SIG-M5 treated with dmso at 0.1 percent for 504 hours (cell line): Measurements from ENCODE around the gene CYSRT1.

Experiments
- DNase-seq: peaks from one replicate; lab custom pipeline; 2025; ENCODE audit not compliant: unreplicated experiment; lab: John Stamatoyannopoulos, UW

Gene CYSRT1

DNA sequence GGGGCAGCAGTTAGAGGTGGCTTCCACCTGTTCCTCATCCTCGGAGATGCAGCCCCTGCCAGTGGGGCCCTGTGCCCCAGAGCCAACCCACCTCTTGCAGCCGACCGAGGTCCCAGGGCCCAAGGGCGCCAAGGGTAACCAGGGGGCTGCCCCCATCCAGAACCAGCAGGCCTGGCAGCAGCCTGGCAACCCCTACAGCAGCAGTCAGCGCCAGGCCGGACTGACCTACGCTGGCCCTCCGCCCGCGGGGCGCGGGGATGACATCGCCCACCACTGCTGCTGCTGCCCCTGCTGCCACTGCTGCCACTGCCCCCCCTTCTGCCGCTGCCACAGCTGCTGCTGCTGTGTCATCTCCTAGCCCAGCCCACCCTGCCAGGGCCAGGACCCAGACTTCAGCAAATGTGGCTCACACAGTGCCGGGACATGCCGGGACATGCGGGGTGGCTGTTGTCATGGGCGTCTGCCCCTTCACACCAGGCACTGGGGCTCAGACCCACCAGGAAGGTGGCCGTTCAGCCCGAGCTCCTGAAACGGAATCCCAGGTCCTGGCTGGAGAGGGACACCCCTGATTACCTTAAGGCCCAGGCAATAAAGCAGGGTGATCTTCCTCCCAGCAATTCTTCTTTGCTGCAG, 841 bp downstream of the CYSRT1 start:
- DNase-seq = no peak

DNA sequence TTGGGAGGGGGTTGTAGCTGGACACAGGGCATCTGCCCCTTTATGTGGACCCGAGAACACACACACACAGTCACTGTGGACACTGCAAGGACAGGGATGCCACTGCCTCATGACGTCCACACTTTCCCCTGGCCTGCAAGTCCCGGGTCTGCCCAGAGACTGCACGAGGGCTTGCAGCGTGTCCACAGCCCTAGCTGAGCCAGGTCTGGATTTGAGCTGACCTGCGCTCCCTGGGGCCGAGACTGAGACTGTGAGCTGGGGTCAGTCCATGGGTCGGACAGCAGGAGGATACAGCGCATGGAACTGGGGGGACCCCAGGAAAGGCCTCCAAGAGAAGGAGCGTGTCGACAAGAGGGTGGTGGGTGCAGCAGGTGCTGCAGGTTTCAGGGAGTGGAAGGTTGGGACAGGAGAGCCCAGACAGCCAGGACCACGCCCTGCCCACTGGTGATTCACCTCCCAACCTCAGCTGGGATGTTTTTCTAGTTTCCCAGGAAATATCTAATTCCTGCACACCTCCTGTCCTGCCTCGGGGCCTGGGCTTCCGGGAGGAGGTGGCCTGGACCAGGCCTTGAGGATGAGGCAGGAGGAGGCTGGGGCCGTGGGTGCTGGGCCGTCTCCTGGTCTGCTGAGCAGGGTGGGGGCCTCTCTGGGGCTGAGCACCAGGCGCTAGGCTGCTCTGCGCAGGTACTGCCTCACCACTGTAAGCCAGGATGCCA, 1.5 kb downstream of the CYSRT1 start:
- peak; percentile 38 for DNase-seq

DNA sequence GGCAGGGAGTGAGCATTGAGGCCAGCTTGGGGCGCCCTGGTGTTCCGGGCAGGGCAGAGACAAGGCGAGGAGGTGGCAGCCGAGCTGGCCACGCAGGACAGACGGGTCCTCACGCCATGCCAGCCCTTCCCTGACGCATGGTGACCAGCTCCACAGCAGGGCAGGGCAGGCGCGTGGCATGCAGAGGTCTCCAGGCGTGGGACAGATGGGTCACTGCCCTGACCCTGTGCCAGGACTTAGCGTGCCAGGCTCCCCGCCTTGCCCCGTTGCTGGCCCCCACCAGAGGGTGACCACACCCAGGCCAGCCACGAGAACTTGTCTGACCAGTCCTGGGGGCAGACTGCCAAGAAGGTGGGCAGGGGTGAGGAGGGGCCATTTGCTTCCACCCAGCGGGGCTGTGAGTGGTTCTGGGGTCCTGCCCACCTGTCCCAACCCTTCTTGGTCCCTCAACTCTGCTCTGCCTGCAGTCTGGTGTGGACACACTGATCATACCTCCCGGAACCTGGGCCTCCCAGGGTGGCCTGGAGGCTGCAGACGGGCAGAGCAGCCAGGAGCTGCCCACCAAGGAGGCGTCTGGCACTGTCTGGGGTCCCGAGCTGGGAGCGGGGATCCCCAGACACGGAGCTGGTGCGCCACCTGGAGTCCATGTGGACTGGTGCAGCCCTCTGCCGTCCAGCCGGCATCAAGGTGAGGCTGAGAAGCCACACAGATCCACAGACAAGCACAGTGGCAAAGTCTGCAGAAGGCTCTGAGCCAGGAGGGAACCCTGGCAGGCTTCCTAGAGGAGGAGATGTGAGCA, 2.3 kb downstream of the CYSRT1 start, which contains the start of gene RNF224:
TSS of gene RNF224 (plus strand) at position 449 of the 799 bp plus-strand sequence. CDS start 834 bp downstream, outside the sequence.
- peak; percentile 71 for DNase-seq

DNA sequence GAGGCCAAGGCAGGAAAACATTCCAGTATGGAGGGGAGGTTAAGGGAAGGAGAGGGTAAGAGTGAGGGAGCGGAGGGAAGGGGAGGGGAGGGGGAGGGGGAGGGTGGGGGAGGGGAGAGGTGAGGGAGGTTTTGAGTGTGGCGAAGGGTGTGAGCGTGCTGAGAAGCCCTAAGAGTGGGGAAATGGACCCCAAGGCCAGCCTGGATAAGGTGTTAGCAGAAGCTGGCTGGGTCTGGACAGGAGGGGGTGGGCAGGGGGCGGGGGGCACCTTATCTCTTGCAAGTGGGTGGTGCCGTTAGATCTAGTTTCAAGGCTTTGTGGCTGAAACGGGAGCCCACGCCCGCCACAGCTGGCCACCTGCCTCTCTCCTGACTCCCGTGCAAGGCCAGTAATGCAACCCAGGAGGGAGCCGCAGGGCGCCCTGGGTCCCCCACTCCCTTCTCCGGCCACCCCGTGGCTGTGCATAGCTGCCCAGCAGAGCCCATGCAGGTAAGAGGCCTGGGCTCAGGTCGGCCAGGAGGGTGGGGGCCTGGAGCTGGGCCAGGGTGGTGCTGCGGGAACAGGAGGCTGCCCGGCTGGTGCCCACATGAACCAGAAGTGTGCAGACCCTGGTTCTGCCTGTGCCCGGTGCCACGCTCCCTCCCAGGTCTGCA, 3.0 kb downstream of the CYSRT1 start:
- no peak for DNase-seq

DNA sequence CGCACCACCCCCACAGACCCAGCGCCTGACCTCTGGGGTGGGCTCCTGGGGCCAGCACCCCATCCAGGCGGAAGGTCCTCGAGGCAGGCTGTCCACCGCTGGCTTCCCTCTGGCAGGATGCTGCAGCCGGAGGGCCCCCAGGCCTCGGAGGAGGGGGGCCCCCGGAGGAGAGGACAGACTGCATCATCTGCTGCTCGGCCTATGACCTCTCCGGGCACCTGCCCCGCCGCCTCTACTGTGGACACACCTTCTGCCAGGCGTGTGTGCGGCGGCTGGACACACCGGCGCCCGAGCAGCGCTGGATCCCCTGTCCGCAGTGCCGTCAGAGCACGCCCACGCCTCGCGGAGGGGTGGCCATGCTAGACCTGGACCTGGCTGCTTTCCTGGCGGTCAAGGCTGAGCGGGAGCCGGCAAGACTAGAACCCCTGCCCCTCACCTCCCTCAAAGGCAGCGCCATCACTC, 3.6 kb downstream of the CYSRT1 start:
- DNase-seq = no peak

DNA sequence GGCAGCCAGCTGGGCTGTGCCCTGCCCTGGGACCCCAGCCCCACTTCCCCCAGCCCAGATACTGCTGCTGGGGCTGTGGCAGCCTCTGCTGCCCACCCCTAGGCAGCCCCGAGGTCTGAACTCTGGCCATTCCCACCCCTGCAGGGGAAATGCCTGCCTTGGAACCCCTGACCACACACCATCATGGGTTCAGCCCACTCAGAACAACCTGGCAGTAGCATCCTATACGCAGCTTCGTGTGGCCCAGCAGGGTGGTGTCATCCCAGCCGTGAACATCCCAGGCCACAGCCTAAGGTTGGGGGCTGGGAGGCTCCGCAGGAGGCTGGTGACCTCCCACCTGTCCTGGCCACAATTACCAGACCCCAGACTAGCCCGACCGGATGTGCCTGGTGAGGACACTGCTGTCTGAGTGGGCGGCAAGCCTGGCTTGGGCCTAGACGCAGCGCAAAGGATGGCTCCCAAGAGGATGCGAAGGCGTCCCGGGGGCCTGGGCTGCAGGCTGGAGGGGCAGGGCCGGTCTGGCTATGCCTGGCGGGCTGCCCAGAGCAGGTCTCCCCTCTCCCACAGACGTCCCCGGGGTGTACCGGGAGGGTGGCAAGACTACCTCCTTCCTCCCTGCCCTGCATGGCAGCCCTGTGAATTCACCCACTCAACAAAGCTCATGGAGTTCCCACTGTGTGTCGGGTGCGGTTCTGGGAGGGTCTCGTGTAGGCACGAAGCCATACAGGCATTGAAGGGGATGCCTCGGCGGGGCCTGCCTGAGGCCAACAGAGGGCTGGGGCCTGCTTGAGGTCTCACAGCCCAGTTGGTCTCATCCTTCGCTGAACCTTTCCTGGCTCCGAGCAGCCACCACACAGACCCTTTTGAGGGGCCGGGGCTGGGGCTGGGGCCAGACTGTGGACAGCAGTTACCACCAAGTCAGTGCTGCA, 4.3 kb downstream of the CYSRT1 start:
- DNase-seq = no peak

DNA sequence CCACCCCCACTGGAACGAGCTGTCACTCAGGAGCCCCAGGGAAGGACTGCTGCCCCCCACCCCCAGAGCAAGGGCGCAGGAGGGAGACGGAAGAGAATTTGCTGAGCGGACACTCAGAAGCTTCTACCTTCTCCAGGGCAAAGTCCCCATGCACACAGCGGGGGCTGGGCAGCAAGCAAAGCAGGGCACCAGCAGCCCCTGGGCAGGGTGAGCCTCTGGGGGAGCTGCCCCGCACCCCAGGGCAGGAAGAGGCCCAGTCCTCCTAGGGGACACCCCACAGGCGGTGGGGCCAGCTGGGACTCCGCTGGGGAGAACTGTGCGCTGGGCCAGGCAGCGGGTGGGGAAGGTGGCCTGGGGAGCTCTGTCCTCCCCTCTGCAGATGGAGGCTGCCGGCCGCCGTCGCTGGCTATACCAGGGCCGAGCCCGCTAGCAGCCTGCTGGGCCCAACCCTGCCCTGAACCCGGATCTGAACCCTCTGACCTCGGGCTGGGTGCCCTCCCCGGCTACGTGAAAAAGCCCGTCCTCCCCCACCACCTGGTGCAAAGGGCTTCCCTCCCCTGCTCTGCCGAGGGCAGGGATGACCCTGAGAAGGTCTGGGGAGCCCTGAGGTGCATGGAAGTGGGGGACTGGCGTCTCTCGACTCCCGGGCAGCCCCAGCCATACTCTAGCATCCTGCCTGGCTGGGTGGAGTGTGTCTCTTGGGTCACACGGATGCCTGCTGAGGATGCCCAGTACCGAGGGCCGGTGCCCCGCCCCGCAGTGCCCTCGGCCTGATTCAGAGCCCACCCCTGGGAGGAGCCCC, 5.1 kb downstream of the CYSRT1 start:
- no peak for DNase-seq

DNA sequence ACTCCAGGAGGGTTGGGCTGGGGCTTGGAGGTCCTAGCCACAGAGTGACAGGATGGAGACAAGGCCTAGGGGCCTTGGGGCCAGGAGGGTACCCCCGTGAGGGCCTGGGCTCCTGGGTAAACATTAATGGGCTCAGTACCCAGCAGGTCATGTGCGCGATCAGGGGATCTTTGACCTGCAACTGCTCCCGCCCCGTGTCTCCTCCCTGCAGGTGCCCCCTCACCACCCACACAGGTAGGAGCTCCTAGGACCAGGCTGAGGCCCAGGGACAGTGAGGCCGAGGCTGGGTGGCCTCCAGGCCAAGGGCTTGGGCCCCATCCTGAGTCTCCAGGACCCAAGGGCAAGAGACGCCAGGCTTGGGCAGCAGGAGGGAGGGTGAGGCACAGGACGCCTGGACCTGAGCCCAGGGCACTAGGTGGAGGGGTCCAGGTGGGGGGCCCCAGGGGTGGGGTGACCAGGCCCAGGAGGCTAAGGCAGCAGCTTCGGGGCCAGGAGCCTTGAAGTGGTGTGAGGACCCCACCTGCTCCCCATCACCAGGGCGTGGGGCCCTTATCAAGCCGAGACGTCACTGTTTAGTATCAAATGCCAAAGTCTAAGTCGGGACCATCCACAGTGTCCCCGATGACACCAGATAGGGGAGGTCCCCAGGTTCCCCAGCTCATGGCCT, 5.9 kb downstream of the CYSRT1 start, which contains the start of gene SLC34A3:
TSS of gene SLC34A3 (plus strand) at position 197 of the 667 bp plus-strand sequence. CDS start 802 bp downstream, outside the sequence.
- DNase-seq = no peak

DNA sequence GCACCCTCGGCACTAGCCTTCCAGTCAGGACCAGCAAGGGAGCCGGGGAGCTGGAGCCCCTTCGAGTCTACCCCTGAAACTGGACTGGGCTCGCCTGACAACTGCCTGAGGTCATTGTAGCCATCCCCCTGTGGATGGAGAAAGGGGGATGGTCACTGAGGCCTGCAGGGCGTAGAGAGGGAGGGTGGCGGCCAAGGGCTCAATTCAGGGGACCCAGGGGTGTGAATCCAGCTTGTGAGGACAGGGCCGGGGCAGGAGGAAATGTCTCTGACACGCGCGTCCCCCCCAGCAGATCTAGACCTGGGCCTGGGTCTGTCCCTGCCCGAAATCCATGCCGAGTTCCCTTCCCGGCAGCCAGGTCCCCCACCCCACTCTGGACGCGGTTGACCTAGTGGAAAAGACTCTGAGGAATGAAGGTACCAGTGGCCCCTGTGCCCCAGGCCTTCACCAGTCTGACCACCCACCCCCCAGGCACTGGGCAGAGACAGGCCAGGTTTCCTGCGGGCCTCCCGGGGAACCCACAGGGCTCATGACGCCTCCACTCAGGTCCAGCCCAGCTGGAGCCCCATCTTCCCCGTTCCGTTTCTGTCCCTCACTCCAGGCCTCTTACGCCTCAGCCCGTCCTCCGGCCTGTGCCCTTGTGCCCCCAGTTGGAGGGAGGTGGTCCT, 6.5 kb downstream of the CYSRT1 start:
- DNase-seq = no peak

DNA sequence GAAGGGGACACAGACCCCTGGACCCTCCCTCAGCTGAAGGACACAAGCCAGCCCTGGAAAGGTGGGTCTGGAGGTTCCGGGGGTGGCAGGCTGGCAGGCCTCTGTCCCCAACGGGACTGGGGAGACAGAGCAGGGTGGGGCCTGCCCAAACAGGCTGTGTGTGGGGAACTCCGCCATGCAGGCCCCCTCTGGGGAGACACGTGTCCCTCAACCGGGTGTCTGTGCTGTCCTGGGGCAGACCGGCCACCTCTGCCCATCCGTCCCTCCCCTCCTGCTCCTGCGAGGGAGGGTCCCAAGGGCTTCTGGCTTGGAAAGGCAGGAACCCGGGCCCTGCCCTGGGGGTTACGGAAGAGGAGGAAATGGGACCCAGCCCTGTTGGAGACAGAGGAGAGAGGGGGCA, 7.1 kb downstream of the CYSRT1 start:
- DNase-seq = no peak

DNA sequence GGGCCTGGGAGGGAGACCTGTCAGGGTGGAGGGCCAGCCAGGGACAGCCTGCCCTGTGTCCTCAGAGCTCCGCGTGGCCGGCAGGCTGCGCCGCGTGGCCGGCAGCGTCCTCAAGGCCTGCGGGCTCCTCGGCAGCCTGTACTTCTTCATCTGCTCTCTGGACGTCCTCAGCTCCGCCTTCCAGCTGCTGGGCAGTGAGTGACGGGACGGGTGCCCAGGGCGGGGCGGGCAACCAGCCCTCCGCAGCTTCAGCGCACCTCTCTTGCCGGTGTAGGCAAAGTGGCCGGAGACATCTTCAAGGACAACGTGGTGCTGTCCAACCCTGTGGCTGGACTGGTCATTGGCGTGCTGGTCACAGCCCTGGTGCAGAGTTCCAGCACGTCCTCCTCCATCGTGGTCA, 7.5 kb downstream of the CYSRT1 start:
- DNase-seq = no peak

DNA sequence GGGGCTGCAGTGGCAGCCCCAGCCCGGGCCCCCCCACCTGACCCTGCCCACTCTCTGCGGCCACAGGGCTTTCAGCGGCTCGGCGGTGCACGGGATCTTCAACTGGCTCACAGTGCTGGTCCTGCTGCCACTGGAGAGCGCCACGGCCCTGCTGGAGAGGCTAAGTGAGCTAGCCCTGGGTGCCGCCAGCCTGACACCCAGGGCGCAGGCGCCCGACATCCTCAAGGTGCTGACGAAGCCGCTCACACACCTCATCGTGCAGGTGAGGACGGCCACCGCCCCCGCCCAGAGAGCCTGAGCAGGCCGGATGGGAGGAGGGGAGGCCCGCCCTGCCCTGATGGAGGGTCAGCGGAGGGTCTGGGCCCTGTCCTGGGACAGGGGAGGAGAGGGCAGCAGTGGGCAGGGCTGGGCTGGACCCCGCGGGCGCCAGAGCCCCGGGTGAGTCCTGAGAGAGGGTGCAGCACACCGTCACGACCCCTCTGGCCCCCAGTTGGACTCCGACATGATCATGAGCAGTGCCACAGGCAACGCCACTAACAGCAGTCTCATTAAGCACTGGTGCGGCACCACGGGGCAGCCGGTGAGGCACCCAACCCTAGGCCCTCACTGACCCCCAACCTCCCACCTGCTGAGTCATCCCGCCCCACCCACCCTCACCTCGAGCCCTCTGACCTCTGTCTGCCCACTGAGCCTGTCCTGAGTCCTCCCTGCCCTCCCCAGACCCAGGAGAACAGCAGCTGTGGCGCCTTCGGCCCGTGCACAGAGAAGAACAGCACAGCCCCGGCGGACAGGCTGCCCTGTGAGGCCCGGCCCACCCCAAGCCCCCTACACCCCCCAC, 8.4 kb downstream of the CYSRT1 start:
- no peak for DNase-seq

DNA sequence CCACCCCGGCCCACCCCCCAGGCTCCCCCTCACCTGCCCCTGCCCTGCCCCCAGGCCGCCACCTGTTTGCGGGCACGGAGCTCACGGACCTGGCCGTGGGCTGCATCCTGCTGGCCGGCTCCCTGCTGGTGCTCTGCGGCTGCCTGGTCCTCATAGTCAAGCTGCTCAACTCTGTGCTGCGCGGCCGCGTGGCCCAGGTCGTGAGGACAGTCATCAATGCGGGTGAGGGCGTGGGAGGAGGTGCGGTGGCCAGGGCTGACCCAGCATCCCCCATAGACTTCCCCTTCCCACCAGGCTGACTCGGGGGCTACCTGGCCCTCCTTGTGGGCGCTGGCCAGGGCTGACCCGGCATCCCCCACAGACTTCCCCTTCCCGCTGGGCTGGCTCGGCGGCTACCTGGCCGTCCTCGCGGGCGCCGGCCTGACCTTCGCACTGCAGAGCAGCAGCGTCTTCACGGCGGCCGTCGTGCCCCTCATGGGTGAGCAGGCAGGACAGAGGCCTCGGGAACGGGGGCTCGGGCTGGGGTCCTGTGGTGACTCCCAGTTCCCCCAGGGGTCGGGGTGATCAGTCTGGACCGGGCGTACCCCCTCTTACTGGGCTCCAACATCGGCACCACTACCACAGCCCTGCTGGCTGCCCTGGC, 9.2 kb downstream of the CYSRT1 start:
- no peak for DNase-seq

DNA sequence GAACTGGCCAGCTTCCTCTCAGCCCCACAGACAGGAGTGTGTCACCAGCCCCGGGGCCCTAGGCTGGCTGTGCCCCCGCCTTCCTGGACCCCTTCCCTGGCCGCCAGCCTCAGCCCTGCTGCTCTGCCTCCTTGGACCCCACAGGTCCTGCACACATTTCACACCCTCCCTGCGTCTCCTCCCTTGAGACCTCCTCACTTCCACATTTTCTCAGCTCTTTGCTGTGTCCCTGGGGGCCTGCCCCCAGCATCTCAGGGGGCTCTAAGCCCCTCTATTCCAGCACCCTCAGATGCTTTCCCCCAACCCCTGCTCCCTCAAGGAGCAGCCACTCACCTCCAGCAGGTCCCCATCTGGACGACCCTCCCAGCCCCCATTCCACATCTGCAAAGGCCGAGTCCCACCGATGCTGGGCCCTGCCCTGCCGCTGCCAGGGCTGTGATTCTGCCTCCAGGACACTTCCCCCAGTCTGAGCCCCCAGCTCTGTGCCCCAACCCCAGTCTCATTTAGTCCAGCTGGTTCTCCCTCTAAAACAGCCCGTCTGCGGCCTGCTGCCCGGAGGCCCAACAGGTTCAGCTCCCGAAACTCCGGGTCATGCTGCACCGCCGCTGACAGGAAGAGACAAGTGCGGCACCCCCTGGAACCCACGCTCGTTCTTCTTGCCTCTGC, 9.9 kb downstream of the CYSRT1 start:
- no peak for DNase-seq

DNA sequence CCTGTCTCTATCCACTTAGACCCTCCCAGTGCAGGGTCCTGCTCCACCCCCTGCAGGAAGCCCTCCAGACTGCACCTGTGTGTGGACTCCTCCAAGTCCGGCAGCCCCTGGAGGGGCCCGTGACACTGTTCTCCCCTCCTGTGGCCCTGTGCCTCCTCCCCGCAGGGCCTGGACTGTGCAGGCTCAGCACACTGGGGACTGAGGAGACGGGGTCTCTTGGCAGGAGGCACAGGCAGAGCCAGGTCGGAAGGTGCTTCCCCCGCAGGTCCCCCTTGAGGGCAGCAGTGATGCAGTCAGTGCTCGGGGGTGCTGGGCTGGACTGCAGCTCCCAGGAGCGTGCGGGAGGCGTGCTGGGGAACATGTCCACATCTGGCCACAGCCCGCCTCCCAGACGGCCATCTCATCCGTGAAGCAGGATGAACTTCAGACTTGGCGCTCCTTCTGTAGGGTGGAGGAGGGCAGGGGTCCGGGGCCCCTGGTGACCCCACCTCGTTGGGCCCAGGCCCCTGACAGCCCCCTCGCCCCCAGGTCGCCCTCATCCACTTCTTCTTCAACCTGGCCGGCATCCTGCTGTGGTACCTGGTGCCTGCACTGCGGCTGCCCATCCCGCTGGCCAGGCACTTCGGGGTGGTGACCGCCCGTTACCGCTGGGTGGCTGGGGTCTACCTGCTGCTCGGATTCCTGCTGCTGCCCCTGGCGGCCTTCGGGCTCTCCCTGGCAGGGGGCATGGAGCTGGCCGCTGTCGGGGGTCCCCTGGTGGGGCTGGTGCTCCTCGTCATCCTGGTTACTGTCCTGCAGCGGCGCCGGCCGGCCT, 10.7 kb downstream of the CYSRT1 start:
- DNase-seq = no peak
